HG03558 (cell line): ENCODE results near the gene UROD.

Source experiments
- ATAC-seq: cut with Tn5 transposase; IDR thresholded peaks from one replicate; pipeline ENCODE4 v1.9.1; 2021; ENCODE audit warnings: moderate number of reproducible peaks; ENCODE audit not compliant: unreplicated experiment; ENCODE audit errors: extremely low read depth

The UROD gene

DNA sequence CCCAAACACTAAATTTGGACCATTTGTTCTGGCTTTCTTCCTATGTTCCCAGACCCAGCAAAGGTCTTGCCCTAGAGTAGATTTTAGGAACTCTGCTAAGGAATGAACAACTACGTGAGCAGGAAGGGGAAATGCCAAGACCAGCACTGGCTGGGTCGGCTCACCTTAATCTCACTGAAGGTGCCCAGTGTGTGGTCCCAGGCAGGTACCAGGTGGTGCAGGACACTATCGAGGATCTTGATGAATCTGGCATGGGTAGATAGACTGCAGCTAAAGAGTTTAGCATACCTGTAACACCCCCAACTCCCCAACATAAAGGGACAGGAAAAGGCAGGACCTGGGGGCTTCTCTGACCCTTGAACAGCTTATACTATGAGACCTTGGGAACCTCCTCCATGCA, 4.0 kb upstream of the UROD start:
- no peak for ATAC-seq

DNA sequence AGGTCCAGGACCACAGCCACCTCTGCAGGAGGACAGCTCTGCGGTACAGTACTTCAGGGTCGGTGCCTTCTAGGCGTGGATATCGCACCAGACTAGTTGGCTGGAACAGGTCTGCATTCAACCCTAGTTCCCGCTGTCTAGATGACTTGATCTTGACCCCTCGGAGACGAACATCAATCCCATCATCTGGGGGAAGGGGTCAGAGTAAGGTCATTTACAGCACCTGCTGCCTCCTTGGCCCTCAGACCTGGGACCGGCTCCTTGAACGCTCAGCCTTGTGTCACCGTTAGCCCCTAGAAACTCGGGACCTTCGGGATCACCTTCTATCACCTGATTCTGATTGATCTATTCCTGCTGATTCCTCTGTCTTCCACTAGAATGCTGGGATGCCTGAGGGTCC, 3.5 kb upstream of the UROD start:
- ATAC-seq, result no peak

DNA sequence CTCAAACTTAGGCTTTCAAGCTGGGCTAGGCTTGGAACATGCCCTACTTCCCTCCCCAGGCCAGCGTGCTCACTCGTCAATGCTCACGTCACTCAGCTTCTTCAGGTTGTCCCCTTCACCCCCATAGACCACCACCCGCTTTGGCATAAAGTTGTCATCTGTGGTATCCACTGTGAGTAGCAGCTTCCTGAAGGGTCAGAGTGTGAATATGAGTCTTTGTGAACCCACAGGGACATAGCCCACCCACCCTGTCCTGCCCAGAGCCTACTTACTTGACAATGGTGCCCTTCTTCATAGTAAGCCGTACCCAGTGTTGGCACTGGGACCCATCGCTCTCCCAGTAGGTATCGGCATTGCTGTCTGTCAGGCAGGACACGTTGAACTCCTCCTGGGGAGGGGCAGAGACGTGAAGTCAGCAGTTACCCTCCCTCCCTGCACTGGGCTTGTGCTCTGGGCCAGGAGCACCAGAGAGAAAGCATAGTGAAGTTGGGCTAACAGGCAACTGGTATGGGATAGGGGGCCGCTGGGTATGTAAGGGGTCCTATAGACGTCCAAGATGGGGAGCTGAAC, 2.7 kb upstream of the UROD start:
- ATAC-seq, result no peak

DNA sequence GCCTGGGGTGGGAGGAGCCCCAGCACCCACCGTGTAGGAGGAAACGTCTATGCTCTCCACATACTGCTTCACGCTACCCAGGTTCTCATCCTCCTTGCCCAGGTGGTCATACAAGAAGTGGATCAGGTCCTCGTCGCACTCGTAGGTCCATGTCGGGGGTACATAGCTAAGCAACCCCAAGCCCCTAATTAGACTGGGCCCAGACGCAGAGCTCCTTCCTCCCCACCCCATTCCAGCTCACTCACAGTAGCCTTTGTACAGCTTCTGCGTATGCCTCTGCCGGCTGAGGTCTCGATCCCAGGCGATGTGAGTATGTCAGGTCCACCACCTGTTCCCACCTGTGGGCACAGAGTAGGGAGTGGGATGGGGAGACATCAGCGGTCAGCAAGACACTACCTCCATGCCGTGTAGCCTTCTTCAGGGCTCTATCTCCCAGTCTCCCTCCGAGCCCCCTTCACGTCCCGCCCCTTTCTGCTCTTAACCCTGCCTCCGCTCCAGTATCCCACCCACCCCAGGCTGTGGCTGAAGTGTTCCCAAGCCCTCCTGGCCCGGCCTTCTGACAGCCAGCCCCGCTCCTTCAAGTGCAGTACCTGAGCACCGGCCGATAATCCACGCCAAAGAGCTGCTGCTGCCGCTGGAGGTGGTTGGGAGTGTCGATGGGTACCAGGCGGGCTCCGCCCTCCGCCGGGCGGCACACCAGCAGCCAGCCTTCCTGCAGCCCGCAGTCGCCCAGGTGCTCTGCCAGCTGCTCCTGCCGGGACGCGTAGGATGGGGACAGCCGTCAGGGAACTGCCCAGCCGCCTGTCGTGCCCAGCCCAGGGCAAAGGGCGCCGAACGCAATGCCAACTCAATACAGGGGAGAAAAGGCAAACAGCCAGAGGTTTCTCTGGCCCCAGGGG, 1.8 kb upstream of the UROD start:
- ATAC-seq, result no peak

DNA sequence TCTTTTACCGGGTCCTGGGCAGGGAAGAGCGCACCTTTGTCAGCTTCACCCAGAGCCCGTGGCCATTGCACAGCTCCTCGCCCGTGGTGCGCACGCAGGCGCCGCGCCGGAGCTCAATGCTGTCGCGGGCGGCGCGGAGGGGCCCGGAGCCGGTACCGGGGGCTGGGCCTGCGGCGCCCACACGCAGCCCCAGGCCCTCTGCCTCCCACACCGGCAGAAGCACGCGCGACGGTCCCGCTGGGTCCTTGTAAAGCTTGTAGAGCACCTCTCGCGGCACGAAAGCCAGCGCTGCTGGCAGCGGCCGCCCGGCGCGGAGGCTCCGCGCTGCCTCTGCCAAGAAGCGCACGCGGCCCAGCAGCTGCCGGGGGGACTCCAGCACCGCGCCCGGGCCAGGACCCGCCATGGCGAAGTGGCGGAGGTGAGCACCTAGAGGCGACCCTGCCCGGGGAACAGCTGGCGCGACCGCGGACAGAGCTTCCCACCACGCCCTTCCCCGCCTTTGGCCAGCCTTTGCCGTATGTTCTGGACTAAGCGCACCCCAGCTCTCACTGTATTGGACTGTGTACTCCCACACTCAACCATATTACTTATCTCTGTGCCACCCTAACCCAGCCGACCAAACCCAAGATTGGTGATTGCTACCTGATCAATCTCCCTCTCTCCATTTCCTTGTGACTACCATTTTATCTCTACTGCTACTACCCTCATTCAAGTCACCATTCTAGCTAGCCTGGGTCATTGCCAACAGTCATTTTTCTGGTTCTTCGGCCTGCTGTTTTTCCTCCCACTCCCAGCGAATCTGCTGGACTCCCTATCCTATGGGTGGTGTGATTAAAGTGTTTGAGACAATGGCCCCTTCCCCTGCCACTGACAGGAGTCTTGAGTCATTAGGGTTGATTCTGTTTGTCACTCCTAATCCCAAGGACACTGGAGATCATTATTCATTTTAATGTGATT, 921 bp upstream of the UROD start, which contains the start of gene HECTD3:
Gene HECTD3 (minus strand): TSS at position 470 of the 957 bp plus-strand sequence. CDS start 67 bp downstream, at position 403.
- peak; percentile 43 for ATAC-seq

DNA sequence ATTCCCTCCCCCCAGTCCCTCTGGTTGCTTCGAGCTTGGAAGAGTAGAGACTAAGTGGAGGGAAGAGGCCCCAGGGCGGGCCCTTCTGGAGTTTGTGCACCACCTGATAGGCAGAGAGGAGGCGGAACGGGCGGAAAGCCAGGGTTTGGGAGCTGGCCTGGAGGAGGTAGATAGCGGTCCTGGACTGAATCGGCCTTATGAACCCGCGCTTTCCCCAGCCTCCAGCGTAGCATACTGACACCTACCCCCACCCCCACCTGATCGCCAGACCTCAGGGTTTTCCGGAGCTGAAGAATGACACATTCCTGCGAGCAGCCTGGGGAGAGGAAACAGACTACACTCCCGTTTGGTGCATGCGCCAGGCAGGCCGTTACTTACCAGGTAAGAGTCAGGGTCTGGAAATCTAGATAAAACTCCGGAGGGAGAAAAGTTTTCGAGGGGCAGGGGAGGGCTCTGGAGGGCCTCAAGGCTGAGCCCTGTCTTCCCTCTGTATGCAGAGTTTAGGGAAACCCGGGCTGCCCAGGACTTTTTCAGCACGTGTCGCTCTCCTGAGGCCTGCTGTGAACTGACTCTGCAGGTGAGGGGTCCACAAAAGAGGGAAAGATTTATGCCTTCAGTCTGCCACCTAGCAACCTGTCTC, 705 bp downstream of the UROD start:
- ATAC-seq, result no peak

DNA sequence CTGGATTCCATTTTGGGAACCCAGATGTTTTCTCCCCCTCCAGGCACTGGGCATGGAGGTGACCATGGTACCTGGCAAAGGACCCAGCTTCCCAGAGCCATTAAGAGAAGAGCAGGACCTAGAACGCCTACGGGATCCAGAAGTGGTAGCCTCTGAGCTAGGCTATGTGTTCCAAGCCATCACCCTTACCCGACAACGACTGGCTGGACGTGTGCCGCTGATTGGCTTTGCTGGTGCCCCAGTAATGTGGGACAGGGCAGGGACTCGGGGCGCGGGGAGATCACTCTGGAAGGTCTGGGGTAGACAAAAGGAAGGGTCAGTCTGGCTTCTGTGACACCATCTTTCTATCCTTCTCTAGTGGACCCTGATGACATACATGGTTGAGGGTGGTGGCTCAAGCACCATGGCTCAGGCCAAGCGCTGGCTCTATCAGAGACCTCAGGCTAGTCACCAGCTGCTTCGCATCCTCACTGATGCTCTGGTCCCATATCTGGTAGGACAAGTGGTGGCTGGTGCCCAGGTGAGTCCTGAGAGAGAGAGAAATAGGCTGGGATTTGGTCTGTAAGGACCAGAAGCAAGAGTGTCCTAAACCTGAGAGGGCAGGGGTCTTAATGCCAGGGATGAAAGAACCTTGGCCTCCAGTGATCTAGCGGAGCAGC, 1.6 kb downstream of the UROD start:
- ATAC-seq, result no peak

DNA sequence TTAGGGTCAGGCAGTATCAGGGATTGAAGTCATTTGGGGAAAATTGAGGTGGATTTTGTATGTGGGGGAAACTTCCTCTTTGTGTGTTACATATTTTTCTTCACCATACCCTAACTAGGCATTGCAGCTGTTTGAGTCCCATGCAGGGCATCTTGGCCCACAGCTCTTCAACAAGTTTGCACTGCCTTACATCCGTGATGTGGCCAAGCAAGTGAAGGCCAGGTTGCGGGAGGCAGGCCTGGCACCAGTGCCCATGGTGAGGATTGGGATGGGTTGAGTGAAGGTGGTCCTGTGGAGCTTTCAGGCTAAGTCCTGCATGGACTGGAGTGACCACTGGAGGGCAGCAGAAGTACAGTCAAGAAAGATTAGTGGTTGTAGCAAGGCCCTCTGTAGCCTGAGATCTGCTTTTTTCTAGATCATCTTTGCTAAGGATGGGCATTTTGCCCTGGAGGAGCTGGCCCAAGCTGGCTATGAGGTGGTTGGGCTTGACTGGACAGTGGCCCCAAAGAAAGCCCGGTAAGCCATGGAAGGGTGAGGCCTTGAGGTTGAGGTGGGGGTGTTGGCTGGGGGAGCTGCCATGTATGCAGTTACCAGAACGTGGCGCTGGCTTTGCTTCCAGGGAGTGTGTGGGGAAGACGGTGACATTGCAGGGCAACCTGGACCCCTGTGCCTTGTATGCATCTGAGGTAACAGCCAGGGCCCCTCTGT, 2.4 kb downstream of the UROD start:
- no peak for ATAC-seq

DNA sequence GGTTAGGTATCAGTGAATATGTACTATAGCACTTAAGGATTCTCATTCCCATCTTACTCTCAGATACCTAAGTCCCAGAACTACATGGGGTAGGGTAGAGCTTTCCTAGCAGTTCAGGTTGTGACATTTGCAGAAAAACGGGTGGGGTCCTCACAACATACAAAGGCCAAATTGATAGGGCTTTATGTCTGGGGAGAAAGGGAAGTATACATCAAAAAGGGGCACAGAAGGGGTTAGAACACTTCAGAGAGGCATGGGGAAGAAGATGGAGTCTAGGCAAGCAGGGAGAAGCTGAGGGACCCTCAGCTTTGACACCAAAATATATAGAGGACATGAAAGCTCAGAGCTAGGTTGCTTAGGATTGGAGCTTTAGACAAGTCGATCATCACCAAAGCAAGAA, 3.6 kb downstream of the UROD start:
- no peak for ATAC-seq

DNA sequence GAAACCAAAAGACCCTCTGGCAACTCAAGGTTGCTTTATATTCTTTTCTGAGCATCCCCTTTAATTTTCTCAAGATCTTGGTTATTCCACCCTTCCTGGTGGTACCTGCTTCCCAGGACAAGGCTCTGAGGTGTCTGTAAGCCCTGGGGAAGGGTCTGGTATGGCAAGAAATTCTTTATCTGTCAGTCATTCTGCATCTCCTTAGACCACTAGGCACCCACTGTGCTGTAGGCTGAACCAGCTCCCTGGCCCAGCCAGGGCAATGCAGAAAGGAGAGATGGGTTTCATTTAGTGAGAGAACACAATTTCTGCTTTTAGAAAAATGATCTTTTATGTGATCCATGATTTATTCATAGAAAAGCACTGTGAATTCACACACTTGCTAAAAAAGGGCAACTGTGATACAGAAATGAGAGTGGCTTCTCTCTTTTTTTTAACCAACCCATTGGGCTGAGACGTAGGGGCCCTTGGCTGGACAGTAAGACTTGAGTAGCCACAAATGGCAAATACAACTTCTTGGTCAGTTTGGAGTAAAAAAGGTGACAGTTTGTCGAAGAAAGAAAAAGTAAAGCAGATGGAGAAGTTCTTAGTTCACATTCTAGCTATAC, 4.1 kb downstream of the UROD start:
- ATAC-seq, result no peak

DNA sequence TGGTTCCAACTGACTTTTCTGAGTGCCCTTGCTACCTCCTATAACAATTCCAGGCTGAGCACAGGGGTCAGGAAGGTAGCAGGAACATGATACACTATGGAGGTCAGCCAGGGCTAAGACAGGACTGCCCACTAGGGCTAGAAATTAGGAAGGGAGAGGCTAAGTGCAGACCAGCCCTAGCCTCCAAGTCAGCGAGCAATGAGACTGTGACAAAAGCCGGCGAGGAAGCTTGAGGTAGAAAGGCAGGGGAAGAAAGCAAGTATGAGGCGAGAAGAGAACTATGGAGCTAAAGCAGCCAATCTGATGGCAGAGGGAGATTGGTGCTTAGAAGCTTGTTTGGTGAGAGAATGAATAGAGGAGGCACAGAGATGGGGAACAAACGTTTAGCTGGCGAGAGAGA, 4.7 kb downstream of the UROD start:
- ATAC-seq, result no peak

DNA sequence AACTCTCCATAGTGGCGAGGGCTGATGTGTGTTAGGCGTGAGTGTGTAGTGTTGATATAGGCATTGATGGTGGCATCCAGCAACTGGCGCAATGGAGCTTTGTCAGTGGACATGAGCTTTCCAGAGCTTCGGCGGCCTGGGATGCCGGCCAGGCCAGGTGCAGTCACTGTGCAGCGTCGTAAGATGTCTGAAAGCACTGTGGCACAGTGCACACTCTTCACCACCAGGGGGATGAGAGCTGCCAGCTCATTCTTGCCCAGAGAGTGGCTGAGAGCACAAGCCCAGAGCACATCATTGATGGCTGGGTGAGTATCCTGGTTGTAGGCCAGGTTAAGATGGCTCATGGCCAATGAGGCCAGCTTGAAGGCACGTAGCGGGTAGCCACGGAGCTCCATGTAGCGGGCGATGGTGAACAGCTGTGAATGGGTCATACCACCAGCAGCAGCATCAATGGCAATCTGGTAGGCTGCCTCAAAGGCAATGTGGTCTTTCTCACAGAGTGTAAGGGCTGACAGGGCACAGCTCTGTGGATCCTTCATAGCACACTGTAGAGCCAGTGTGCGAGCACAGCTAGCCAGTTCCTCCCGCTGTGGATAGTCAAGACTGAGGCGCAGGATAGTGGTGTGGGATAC, 6.7 kb downstream of the UROD start:
- no peak for ATAC-seq

DNA sequence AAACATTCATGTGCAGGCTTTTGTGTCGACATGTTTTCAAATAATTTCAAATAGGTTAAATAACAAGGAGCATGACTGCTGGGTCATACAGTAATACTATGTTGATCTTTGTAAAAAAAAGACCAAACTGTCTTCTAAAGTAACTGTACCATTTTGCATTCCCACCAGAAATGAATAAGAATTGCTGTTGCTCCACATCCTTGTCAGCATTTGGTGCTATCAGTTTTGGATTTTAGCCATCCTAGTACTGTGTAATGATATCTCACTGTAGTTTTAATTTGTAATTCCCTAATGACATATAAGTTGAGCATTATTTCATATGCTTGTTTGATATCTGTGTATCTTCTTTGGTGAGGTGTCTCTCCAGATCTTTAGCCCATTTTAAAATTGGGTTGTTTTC, 11.6 kb downstream of the UROD start:
- ATAC-seq, result no peak

DNA sequence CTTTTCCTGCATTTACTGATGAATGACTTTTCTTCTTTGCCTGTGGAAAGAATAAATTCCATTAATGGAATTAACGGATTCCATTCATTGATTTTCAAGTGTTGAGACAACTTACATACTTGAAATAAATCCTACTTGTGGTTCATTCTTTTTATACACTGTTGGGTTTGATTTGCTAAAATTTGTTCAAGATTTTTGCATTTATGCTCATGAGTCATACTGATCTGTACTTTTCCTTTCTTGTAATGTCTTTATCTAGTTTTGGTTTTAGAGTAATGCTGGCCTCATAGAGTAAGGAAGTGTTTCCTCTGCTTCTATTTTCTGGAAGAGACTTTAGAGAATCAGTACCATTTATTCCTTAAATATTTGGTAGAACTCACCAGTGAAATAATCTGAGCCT, 14.4 kb downstream of the UROD start:
- ATAC-seq, result no peak

DNA sequence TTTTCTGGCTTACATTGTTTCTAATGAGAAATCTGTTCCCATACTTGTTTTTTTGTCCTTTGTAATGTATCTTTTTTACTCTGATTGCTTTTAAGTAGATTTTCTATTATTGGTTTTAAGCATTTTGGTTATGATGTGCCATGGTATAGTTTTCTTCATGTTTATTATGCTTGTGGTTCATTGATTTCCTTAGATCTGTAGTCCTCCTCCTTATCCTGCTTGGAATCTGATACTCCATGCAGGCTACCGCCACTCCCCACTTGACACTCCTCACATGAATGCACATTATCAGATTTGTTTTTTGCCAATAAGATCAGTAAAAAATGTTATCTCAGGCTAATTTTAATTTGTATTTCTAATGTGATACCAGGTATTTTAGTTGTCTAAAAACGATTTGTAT, 20.8 kb downstream of the UROD start:
- no peak for ATAC-seq

DNA sequence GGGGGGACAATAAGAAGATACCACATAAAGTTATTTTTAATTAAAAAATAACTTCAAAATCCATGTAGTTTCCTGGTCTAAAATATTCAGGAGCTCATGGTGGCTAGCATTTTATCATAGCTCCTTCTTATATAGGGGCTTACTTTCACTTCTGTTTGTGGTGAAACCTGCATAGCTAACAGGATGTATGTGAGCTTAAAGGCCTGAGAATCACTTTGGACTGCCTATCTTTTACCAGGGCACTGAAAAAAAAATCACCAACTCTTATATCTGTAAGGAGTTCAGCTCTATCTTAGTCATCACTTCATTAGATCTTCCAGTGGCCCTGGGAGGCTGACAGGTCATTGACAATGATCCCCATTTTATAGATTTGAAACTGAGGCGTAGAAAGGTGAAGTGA, 21.3 kb downstream of the UROD start:
- ATAC-seq, result no peak

DNA sequence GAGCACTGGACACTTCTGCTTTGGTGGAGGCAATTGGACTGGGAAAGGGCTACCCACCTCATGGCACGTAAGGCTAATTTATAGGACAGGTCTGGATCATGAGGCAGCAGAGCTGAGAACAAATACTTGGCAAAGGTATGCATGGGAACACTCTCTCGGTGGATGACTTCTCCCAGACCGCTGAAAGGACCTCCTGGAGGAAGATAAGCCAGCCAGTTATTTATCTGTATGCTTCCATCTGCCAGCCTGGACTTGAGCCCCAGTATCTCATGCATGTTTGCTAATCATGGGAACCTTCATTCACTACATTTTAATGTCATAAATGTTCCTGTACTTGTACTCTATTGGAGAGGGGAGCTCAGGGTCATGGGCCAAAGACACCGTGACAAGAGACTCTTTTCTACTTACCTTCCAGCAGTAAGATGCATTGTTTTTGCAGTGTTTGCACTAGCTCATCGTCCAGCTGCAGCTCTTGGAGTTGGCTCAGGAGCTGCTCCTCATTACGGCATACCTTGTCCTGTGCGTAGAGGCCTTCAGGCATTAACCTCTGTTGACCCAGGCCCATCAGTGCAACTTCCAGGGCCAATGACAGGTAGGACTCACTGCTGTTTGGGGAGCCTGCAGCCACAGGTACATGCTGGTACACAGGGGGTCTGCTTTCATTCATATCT, 23.7 kb downstream of the UROD start:
- no peak for ATAC-seq

DNA sequence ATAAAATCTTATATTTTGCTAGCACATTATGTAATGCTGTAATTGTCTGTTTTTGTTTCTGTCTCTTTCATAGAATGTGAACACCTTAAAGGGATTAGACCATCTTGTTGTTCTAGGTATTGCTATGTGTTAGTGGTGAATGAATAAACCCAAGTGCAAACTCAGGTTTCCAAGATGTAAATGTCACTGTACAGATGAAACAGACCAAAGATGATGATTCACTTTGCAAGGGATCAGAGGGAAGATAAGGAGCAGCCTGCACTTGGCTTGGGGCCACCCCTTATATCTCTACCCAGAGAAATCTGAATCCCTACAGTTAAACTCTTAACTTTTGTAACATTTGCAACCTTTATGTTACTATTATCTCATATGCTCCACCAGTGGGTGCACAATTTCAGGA, 25.4 kb downstream of the UROD start:
- no peak for ATAC-seq
